Keratinocyte (primary cell): ENCODE results near the gene GLRX3. TPM values are rescaled to one million over a fixed set of nuclear protein-coding genes. Genes with fewer than 3 reads are reported as not detected.
"Not testable (repeated sequence)": the region's sequence is repeated elsewhere in the genome, so short reads cannot be mapped to it uniquely, and the experiment has no call there.

Source experiments
- DNase-seq: peaks from one replicate; pipeline ENCODE4 v3.0.0-alpha.2; 2011; ENCODE audit warnings: low read depth, missing footprints, low spot score
- FAIRE-seq: peaks from 2 replicates; lab custom pipeline; 2011; peaks lifted over from hg19 to GRCh38; lab: Jason Lieb, UNC
- H2AFZ ChIP-seq: 2 replicates; pipeline ENCODE4 v1.6.0; 2012; ENCODE audit warnings: low read length, control low read depth, inconsistent platforms; ENCODE audit not compliant: control insufficient read depth
- H3K27ac ChIP-seq: 2 replicates; pipeline ENCODE4 v1.5.1; 2011; ENCODE audit warnings: low read length; ENCODE audit not compliant: control insufficient read depth, insufficient read depth
- H3K27me3 ChIP-seq: 3 replicates; pipeline ENCODE4 v1.6.0; 2011; ENCODE audit warnings: low read length; ENCODE audit not compliant: control insufficient read depth, insufficient read depth; ENCODE audit errors: extremely low read depth
- H3K36me3 ChIP-seq, 2 experiments: 2 replicates in 1 of 2; 3 replicates in 1 of 2; pipeline ENCODE4 v1.5.1; 2011; ENCODE audit warnings: low read length in 2 of 2, mild to moderate bottlenecking in 1 of 2; ENCODE audit not compliant: control insufficient read depth in 2 of 2, insufficient read depth in 2 of 2; ENCODE audit errors: extremely low read depth in 1 of 2
- H3K4me1 ChIP-seq: 3 replicates; pipeline ENCODE4 v1.5.1; 2011; ENCODE audit warnings: low read length; ENCODE audit not compliant: control insufficient read depth, insufficient read depth; ENCODE audit errors: extremely low read depth
- H3K4me2 ChIP-seq: 3 replicates; pipeline ENCODE4 v1.6.0; 2011; ENCODE audit warnings: low read depth, low read length; ENCODE audit not compliant: control insufficient read depth, insufficient read depth; ENCODE audit errors: extremely low read depth
- H3K4me3 ChIP-seq, 3 experiments: fragments of 200-600 bp in 1 of 3; sonication (generic) in 1 of 3; 2 replicates in 2 of 3; 3 replicates in 1 of 3; pipeline ENCODE4 v1.5.1; 2011 to 2016; ENCODE audit warnings: low read length in 3 of 3, mild to moderate bottlenecking in 3 of 3, control low read depth in 2 of 3, inconsistent platforms in 1 of 3, low read depth in 1 of 3, mixed read lengths in 1 of 3, mixed run types in 1 of 3, moderate library complexity in 1 of 3; ENCODE audit not compliant: control insufficient read depth in 2 of 3, insufficient read depth in 2 of 3; ENCODE audit errors: extremely low read depth in 1 of 3
- H3K79me2 ChIP-seq: 2 replicates; pipeline ENCODE4 v1.6.0; 2012; ENCODE audit warnings: low read length; ENCODE audit not compliant: control insufficient read depth, insufficient read depth
- H3K9ac ChIP-seq: 3 replicates; pipeline ENCODE4 v1.6.0; 2011; ENCODE audit warnings: low read length; ENCODE audit not compliant: control insufficient read depth, insufficient read depth; ENCODE audit errors: extremely low read depth
- H3K9me1 ChIP-seq: 3 replicates; pipeline ENCODE4 v1.6.0; 2011; ENCODE audit warnings: low read length; ENCODE audit not compliant: control insufficient read depth, insufficient read depth; ENCODE audit errors: extremely low read depth
- H3K9me3 ChIP-seq: 2 replicates; pipeline ENCODE4 v1.5.1; 2012; ENCODE audit warnings: low read depth, low read length; ENCODE audit not compliant: control insufficient read depth
- H4K20me1 ChIP-seq: 3 replicates; pipeline ENCODE4 v1.6.0; 2011; ENCODE audit warnings: low read length; ENCODE audit not compliant: control insufficient read depth, insufficient read depth; ENCODE audit errors: extremely low read depth
- CTCF ChIP-seq, 3 experiments: IDR thresholded peaks in 1 of 3; conservative IDR thresholded peaks in 1 of 3; optimal IDR thresholded peaks in 1 of 3; 2 replicates in 2 of 3; 3 replicates in 1 of 3; pipeline versions ENCODE3 to v1.5.1; 2011; ENCODE audit warnings: low read length in 3 of 3, mild to moderate bottlenecking in 3 of 3, moderate library complexity in 2 of 3, control low read depth in 1 of 3, inconsistent platforms in 1 of 3; ENCODE audit not compliant: insufficient read depth in 2 of 3; ENCODE audit errors: extremely low read depth in 1 of 3
- EZH2 ChIP-seq: IDR thresholded peaks from one replicate; pipeline ENCODE4 v1.6.1; 2012; ENCODE audit warnings: inconsistent platforms, mild to moderate bottlenecking, low read length, moderate library complexity
- dilution Hi-C: fragments of 300-500 bp; cut with MboI; formaldehyde crosslinking; loops from one replicate; pipeline ENCODE4 v1.7.0; 2020; ENCODE audit warnings: low sequenced_read_pairs; ENCODE audit not compliant: extremely low pct_ligation_motif_present
- polyA plus RNA-seq, 5 experiments: library from polyadenylated mRNA; depleted of rRNA in 3 of 5; stranded (reverse) in 3 of 5; stranded (forward) in 1 of 5; unstranded in 1 of 5; fragments of >200 nt; gene quantifications; 1 replicate in 1 of 5; 2 replicates in 3 of 5; 3 replicates in 1 of 5; pipeline versions ENCODE4 v1.2.1 to v1.2.3, GENCODE V29; 2011 to 2012; ENCODE audit warnings: missing spikeins in 2 of 5, low read depth in 1 of 5, low replicate concordance in 1 of 5

Gene GLRX3
- polyA plus RNA-seq, 1 donor (not counting 4 experiments of a cell fraction or from before 2014, with no cell fraction given): 215 TPM

DNA sequence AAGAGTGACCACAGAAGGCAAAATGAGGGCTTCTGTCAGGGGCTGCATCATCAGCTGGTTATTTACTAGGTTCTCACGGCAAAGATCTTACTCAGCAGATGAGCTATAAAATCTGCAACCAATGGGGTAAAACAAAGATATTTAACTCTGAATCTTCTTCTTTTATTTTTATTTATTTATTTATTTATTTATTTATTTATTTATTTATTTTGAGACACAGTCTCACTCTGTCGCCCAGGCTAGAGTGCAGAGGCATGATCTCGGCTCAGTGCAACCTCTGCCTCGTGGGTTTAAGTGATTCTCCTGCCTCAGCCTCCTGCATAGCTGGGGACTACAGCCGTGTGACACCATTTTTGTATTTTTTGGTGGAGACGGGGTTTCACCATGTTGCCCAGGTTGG, 36.8 kb upstream of the GLRX3 start:
- dilution Hi-C loops: no loop called here
- Histone ChIP-seq H3K9me3 (no peaks in the 10 kb centered on the region), H3K4me3 (no peak overlapping the region), H3K36me3 (peaks cover 0 to 2% of the 10 kb centered on the region in 2 experiments), H3K27me3 (no peaks in the 10 kb centered on the region), H4K20me1 (no peaks in the 10 kb centered on the region), H3K9me1 (no peaks in the 10 kb centered on the region), H3K4me1 (no peaks in the 10 kb centered on the region), H2AFZ (no peak overlapping the region), H3K4me2 (no peak overlapping the region), H3K27ac (no peak overlapping the region), H3K9ac (no peak overlapping the region), H3K79me2 (no peaks in the 10 kb centered on the region)
- no peak for FAIRE-seq
- TF ChIP-seq CTCF (optimal IDR thresholded peaks at IDR 0.05 in 1 of 3, IDR thresholded peaks at IDR 0.05 in 1 of 3, conservative IDR thresholded peaks at IDR 0.05 in 1 of 3; ENCODE audit: extremely low read depth in 1 of 3, insufficient read depth in 2 of 3, low read length in 3 of 3): no peak
- no peak for DNase-seq

- Histone ChIP-seq H3K36me3 (peaks cover 0 to 2% of the 10 kb centered on the region in 2 experiments), H3K9me3 (no peaks in the 10 kb centered on the region), H3K9me1 (no peaks in the 10 kb centered on the region), H3K9ac (no peak overlapping the region), H3K4me2 (no peak overlapping the region), H2AFZ (no peak overlapping the region), H3K4me1 (peaks cover 10% of the 10 kb centered on the region), H3K27me3 (no peaks in the 10 kb centered on the region), H3K27ac (no peak overlapping the region), H3K79me2 (peaks cover 11% of the 10 kb centered on the region), H4K20me1 (no peaks in the 10 kb centered on the region), H3K4me3 (no peak overlapping the region)
- dilution Hi-C loops: no loop called here
- DNase-seq (no peak), FAIRE-seq (no peak)
- TF ChIP-seq EZH2: no peak
- no peak for TF ChIP-seq CTCF (optimal IDR thresholded peaks at IDR 0.05 in 1 of 3, IDR thresholded peaks at IDR 0.05 in 1 of 3, conservative IDR thresholded peaks at IDR 0.05 in 1 of 3; ENCODE audit: extremely low read depth in 1 of 3, insufficient read depth in 2 of 3, low read length in 3 of 3)
These were observed 30.5 kb upstream of the GLRX3 start for GRCh38 chr10:130105724-130106123.

DNA sequence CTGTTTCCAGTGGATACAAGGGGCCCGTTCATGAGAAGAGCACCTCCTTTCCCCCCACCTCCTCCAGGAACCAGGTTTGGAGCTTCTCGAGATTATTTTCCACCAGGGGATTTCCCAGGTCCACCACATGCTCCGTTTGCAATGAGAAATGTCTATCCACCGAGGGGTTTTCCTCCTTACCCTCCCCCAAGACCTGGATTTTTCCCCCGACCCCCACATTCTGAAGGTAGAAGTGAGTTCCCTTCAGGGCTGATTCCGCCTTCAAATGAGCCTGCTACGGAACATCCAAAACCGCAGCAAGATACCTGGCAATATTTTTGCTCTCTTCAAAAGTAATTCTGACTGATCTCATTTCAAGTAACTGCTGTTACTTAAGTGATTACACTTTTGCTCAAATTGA, 28.0 kb upstream of the GLRX3 start:
- H3K9me3 ChIP-seq, dilution Hi-C loops, H3K27ac ChIP-seq, DNase-seq, H3K36me3 ChIP-seq, H3K4me3 ChIP-seq, H4K20me1 ChIP-seq, H3K9me1 ChIP-seq, H3K9ac ChIP-seq, FAIRE-seq, H3K4me2 ChIP-seq, H2AFZ ChIP-seq, H3K27me3 ChIP-seq: not testable (repeated sequence)
- peaks cover 11% of the 10 kb centered on the region for H3K79me2 ChIP-seq
- peaks cover 15% of the 10 kb centered on the region for H3K4me1 ChIP-seq
